ENCODE data around the gene RSPH9. TPM values are rescaled to one million over a fixed set of nuclear protein-coding genes. Genes with fewer than 3 reads are reported as not detected.

Gene RSPH9
- total and polyA plus RNA-seq, 2 donors (not counting 3 experiments of a cell fraction or from before 2014, with no cell fraction given), result 0.18 to 0.27 TPM

DNA sequence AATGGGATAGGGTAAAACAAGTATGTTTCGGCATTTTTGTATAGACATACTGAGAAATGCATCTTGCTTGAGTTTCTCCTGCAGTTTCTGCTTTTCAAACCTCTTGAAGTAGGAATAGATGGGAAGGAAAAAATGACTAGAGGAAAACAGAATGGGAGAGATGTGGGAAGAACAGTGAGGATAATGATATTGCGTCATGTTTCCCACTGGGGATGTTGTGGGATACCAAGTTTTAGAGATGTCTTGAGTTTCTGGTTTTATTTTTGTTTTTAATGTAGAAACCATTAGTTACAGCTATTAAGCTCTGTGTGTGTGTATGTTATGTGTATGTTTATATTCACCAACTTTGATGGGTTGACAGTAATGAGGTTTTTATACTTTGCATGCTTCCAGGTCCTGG lies 44.2 kb upstream of the RSPH9 start:
- H3K27me3 ChIP-seq (ENCODE audit: control insufficient read depth in 2 of 2, insufficient read depth in 2 of 2, low read length in 2 of 2), result no peaks in the 10 kb centered on the region
- POLR2A ChIA-PET, result interaction anchor here (0.6 kb wide), 1 partner anchor 10 kb away, joined by 4 read pairs; no protein-coding TSS in a partner anchor
- CTCF ChIA-PET, result interaction anchor here (1.4 kb wide), 1 partner anchor 8 kb away, joined by 5 read pairs; no protein-coding TSS in a partner anchor
- peaks cover 2% of the 10 kb centered on the region for H3K9me1 ChIP-seq (replicated peaks; ENCODE audit: control insufficient read depth, extremely low read depth, insufficient read depth, low read length)
- no peak for TF ChIP-seq EZH2 (IDR thresholded peaks at IDR 0.05; ENCODE audit: borderline replicate concordance, low read depth, low read length, severe bottlenecking)
- no peak for TF ChIP-seq JUN (IDR thresholded peaks at IDR 0.05; ENCODE audit: borderline replicate concordance, insufficient read depth, insufficient read length, low read depth)
- no peak for TF ChIP-seq GATA2 (IDR thresholded peaks at IDR 0.05; ENCODE audit: insufficient read depth, insufficient read length, low read depth, low read length)
- no peak for TF ChIP-seq POLR2AphosphoS5 (IDR thresholded peaks at IDR 0.05; ENCODE audit: insufficient read depth, low read depth, low read length)
- no peak for TF ChIP-seq POLR2A (IDR thresholded peaks at IDR 0.05; ENCODE audit: low read depth, low read length)
- TF ChIP-seq, protein P1, sequence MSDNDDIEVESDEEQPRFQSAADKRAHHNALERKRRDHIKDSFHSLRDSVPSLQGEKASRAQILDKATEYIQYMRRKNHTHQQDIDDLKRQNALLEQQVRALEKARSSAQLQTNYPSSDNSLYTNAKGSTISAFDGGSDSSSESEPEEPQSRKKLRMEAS (IDR thresholded peaks at IDR 0.05; ENCODE audit: insufficient read depth, insufficient read length), result no peak
- no peak for TF ChIP-seq MYC (IDR thresholded peaks at IDR 0.05; ENCODE audit: low read depth, low read length)
- no peak for TF ChIP-seq FOS (IDR thresholded peaks at IDR 0.05; ENCODE audit: borderline replicate concordance, insufficient read depth, low read length)
- TF ChIP-seq, protein P2, sequence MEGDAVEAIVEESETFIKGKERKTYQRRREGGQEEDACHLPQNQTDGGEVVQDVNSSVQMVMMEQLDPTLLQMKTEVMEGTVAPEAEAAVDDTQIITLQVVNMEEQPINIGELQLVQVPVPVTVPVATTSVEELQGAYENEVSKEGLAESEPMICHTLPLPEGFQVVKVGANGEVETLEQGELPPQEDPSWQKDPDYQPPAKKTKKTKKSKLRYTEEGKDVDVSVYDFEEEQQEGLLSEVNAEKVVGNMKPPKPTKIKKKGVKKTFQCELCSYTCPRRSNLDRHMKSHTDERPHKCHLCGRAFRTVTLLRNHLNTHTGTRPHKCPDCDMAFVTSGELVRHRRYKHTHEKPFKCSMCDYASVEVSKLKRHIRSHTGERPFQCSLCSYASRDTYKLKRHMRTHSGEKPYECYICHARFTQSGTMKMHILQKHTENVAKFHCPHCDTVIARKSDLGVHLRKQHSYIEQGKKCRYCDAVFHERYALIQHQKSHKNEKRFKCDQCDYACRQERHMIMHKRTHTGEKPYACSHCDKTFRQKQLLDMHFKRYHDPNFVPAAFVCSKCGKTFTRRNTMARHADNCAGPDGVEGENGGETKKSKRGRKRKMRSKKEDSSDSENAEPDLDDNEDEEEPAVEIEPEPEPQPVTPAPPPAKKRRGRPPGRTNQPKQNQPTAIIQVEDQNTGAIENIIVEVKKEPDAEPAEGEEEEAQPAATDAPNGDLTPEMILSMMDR (IDR thresholded peaks at IDR 0.05; ENCODE audit: extremely low read depth in 1 of 2, insufficient read depth in 1 of 2, low read depth in 1 of 2, low read length in 2 of 2), result no peak
- H3K27ac ChIP-seq (ENCODE audit: insufficient read depth, low read depth, low read length), result no peak overlapping the region
- H3K79me2 ChIP-seq (ENCODE audit: control insufficient read depth, insufficient read depth, low read length), result no peaks in the 10 kb centered on the region
- DNase-seq (ENCODE audit: low read depth, low spot score), result no peak
- no peak overlapping the region for H3K4me2 ChIP-seq (ENCODE audit: insufficient read depth, low read length)
- no peaks in the 10 kb centered on the region for H3K9me3 ChIP-seq (replicated peaks; ENCODE audit: control insufficient read depth, insufficient read depth, low read length)
- H3K4me1 ChIP-seq (ENCODE audit: control insufficient read depth, extremely low read depth, insufficient read depth, low read length), result peaks cover 2% of the 10 kb centered on the region
- intact Hi-C loops (cut with micrococcal nuclease) (no loop called here), dilution Hi-C loops (cut with MboI; ENCODE audit: extremely low pct_ligation_motif_present, low sequenced_read_pairs) (no loop called here)
- FAIRE-seq, result no peak
- no peaks in the 10 kb centered on the region for H4K20me1 ChIP-seq (replicated peaks; ENCODE audit: control insufficient read depth, extremely low read depth, insufficient read depth, low read length)
- H3K4me3 ChIP-seq (replicated peaks in 1 of 3; ENCODE audit: insufficient read depth in 1 of 3, low read depth in 1 of 3, low read length in 3 of 3), result no peak overlapping the region
- no peak overlapping the region for H2AFZ ChIP-seq (ENCODE audit: low read depth, low read length)
- BruUV-seq (replicated peaks), result no TSS peak
- no peak overlapping the region for H3K9ac ChIP-seq (replicated peaks; ENCODE audit: extremely low read depth, insufficient read depth, low read length)
- H3K36me3 ChIP-seq (ENCODE audit: control insufficient read depth in 2 of 2, extremely low read depth in 1 of 2, insufficient read depth in 2 of 2, low read length in 2 of 2), result peaks cover 2 to 9% of the 10 kb centered on the region in 2 experiments

All from endothelial cell of umbilical vein (primary cell).